K562 (cell line): ENCODE data around the gene FTL. TPM values are rescaled to one million over a fixed set of nuclear protein-coding genes. Genes with fewer than 3 reads are reported as not detected.
A peak's percentile ranks its signal among the peaks of the same experiment; 100 is the strongest.

Experiments
- ARID3A ChIP-seq: IDR thresholded peaks from 2 replicates; pipeline ENCODE4 v1.6.1; 2012; ENCODE audit warnings: low read depth, low read length, improper control_type of control experiment, borderline replicate concordance
- ELF4 ChIP-seq: fragments of 450-650 bp; formaldehyde crosslinking; IDR thresholded peaks from 2 replicates; pipeline ENCODE4 v1.4.0; 2022; ENCODE audit warnings: missing genetic modification characterization
- FOXA1 ChIP-seq: fragments of 450-650 bp; IDR thresholded peaks from 2 replicates; pipeline ENCODE4 v1.6.1; 2016; ENCODE audit warnings: mild to moderate bottlenecking, borderline replicate concordance
- FOXO4 ChIP-seq: fragments of 450-650 bp; formaldehyde crosslinking; IDR thresholded peaks from 2 replicates; pipeline ENCODE4 v1.4.0; 2020; ENCODE audit warnings: mild to moderate bottlenecking, moderate library complexity
- FOXP1 ChIP-seq: sonication (generic); formaldehyde crosslinking; IDR thresholded peaks from 2 replicates; pipeline ENCODE4 v1.8.0; 2022; ENCODE audit warnings: mild to moderate bottlenecking, missing genetic modification reagents
- KHSRP ChIP-seq: fragments of 450-650 bp; IDR thresholded peaks from 2 replicates; pipeline ENCODE4 v1.6.1; 2017
- LEF1 ChIP-seq: fragments of 450-650 bp; IDR thresholded peaks from 2 replicates; pipeline ENCODE4 v1.6.1; 2016; ENCODE audit warnings: mild to moderate bottlenecking
- MXI1 ChIP-seq: IDR thresholded peaks from 2 replicates; pipeline ENCODE4 v1.6.1; 2011; ENCODE audit warnings: low read depth, mild to moderate bottlenecking, improper control_type of control experiment, low read length
- NR2C1 ChIP-seq, 2 experiments: fragments of 450-650 bp; IDR thresholded peaks; 2 replicates each; pipeline ENCODE4 v1.6.1; 2017; ENCODE audit warnings: mild to moderate bottlenecking in 2 of 2, antibody characterized with exemption in 1 of 2, inconsistent platforms in 1 of 2, missing compliant biosample characterization in 1 of 2, missing genetic modification characterization in 1 of 2
- NR2C2 ChIP-seq, 2 experiments: fragments of 200-800 bp in 1 of 2; sonication (Bioruptor generic) in 1 of 2; sonication (generic) in 1 of 2; formaldehyde crosslinking in 1 of 2; IDR thresholded peaks; 2 replicates each; pipeline versions ENCODE4 v1.6.1 to v1.8.0; 2016 to 2022; ENCODE audit warnings: mild to moderate bottlenecking in 1 of 2, missing compliant biosample characterization in 1 of 2, missing genetic modification characterization in 1 of 2, missing genetic modification reagents in 1 of 2
- PKNOX1 ChIP-seq: fragments of 450-650 bp; IDR thresholded peaks from 2 replicates; pipeline ENCODE4 v1.6.1; 2016
- POLR2AphosphoS2 ChIP-seq: IDR thresholded peaks from 2 replicates; pipeline ENCODE4 v1.6.1; 2012; ENCODE audit warnings: low read length, improper control_type of control experiment
- SRSF3 ChIP-seq: fragments of 200-400 bp; formaldehyde crosslinking; IDR thresholded peaks from 2 replicates; pipeline ENCODE4 v1.6.1; 2016; ENCODE audit warnings: mild to moderate bottlenecking, low read length, moderate library complexity; ENCODE audit not compliant: insufficient read depth
- TRIM28 ChIP-seq: fragments of 450-650 bp; IDR thresholded peaks from 2 replicates; pipeline ENCODE4 v1.6.1; 2017
- XRCC4 ChIP-seq: IDR thresholded peaks from one replicate; pipeline ENCODE4 v1.6.1; 2011; ENCODE audit not compliant: insufficient read depth, insufficient read length; ENCODE audit errors: extremely low read depth
- ZBTB11 ChIP-seq, 3 experiments: fragments of 200-800 bp in 1 of 3; fragments of 250-450 bp in 1 of 3; fragments of 450-650 bp in 1 of 3; sonication (Bioruptor Pico) in 1 of 3; sonication (Bioruptor generic) in 1 of 3; formaldehyde crosslinking in 1 of 3; IDR thresholded peaks; 2 replicates each; pipeline versions ENCODE4 v1.6.1 to v1.8.0; 2016 to 2022; ENCODE audit warnings: mild to moderate bottlenecking in 2 of 3, missing genetic modification characterization in 2 of 3, missing compliant biosample characterization in 1 of 3, moderate library complexity in 1 of 3
- ZBTB17 ChIP-seq: fragments of 450-650 bp; formaldehyde crosslinking; IDR thresholded peaks from 2 replicates; pipeline ENCODE4 v1.4.0; 2020; ENCODE audit warnings: mild to moderate bottlenecking
- ZNF146 ChIP-seq: IDR thresholded peaks from one replicate; pipeline ENCODE4 v1.6.1; 2018; ENCODE audit warnings: missing compliant biosample characterization; ENCODE audit not compliant: unreplicated experiment
- ZNF23 ChIP-seq: fragments of 250-450 bp; sonication (Bioruptor Pico); IDR thresholded peaks from 2 replicates; pipeline ENCODE4 v1.4.0; 2020; ENCODE audit warnings: mild to moderate bottlenecking
- ZNF253 ChIP-seq: fragments of 250-450 bp; sonication (Bioruptor Pico); conservative IDR thresholded peaks from 2 replicates; pipeline ENCODE4 v1.6.1; 2021; ENCODE audit warnings: mild to moderate bottlenecking
- ZNF431 ChIP-seq: sonication (generic); formaldehyde crosslinking; IDR thresholded peaks from 2 replicates; pipeline ENCODE4 v1.8.0; 2022; ENCODE audit warnings: mild to moderate bottlenecking, missing genetic modification reagents
- polyA plus RNA-seq, 8 experiments: library from polyadenylated mRNA; depleted of rRNA in 4 of 8; stranded (reverse) in 5 of 8; unstranded in 3 of 8; fragments of >200 nt; fragmentation: Nextera tagmentation in 2 of 8; fragmentation: Illumina TruSeq in 1 of 8; extraction: Ambion mirVana in 2 of 8; extraction: Trizol in 1 of 8; gene quantifications; 2 replicates each; pipeline versions ENCODE4 v1.2.1 to v1.2.3, GENCODE V29; 2011 to 2014; ENCODE audit warnings: inconsistent platforms in 1 of 8, missing spikeins in 1 of 8
- total RNA-seq, 7 experiments: library from RNA; depleted of rRNA in 6 of 7; stranded (reverse); fragments of >200 nt in 6 of 7; fragmentation: Illumina TruSeq in 2 of 7; extraction: Trizol in 2 of 7; gene quantifications; 2 replicates each; pipeline versions ENCODE4 v1.2.1 to v1.2.3, GENCODE V29; 2011 to 2021; ENCODE audit warnings: low replicate concordance in 1 of 7

The FTL gene
- total and polyA plus RNA-seq, 9 of the 15 experiments (the other 6 are each of a cell fraction or from before 2014, with no cell fraction given) = 1,231 to 27,415 (median 3,965) TPM

GRCh38 chr19:49014123-49014869 lies 49.2 kb downstream of the FTL start (continued):
- TF ChIP-seq KHSRP = 0 out of 2 replicates have a peak, but pooled peaks have one; percentile 27
- no peak for TF ChIP-seq MXI1
- TF ChIP-seq ZNF253 (CRISPR knock-in tag) = no peak
- no peak for TF ChIP-seq POLR2AphosphoS2
- no peak for TF ChIP-seq ZNF431
- TF ChIP-seq FOXO4 (CRISPR knock-in tag) = no peak
- TF ChIP-seq NR2C1 (IDR thresholded peaks at IDR 0.05) = no peak
- TF ChIP-seq NR2C1 (tag; IDR thresholded peaks at IDR 0.05) = 0 out of 2 replicates have a peak, but pooled peaks have one; percentile 13
- TF ChIP-seq SRSF3 = no peak
- TF ChIP-seq PKNOX1 = peak; percentile 29; the same call in 1 of the 2 replicates
- TF ChIP-seq ZBTB11 (CRISPR knock-in tag; IDR thresholded peaks at IDR 0.05) = no peak
- TF ChIP-seq XRCC4 = no peak
- TF ChIP-seq FOXA1 = no peak
- TF ChIP-seq ARID3A = no peak
- no peak for TF ChIP-seq ELF4 (CRISPR knock-in tag)
- no peak for TF ChIP-seq ZBTB17
- no peak for TF ChIP-seq TRIM28
- TF ChIP-seq NR2C2 (CRISPR knock-in tag; IDR thresholded peaks at IDR 0.05) = no peak
- 0 out of 2 replicates have a peak, but pooled peaks have one; percentile 29 for TF ChIP-seq NR2C2 (tag; IDR thresholded peaks at IDR 0.05)
- no peak for TF ChIP-seq ZNF23
- no peak for TF ChIP-seq ZNF146 (CRISPR knock-in tag)
- TF ChIP-seq LEF1 = no peak
- no peak for TF ChIP-seq FOXP1
